GM18505 (cell line): Measurements from ENCODE around the gene ZFYVE26.

Source experiments
- ATAC-seq: cut with Tn5 transposase; IDR thresholded peaks from one replicate; pipeline ENCODE4 v1.9.1; 2021; ENCODE audit not compliant: unreplicated experiment
- POLR2A ChIP-seq: IDR thresholded peaks from 4 replicates; pipeline ENCODE4 v1.6.1; 2011; ENCODE audit warnings: borderline replicate concordance; ENCODE audit not compliant: insufficient read depth, insufficient read length; ENCODE audit errors: extremely low read depth

ZFYVE26 gene

GRCh38 chr14:67756496-67756895 is 59.9 kb downstream of the ZFYVE26 start:
- no peak for TF ChIP-seq POLR2A
- no peak for ATAC-seq

- no peak for TF ChIP-seq POLR2A
- no peak for ATAC-seq
Observed at GRCh38 chr14:67749341-67750084, 66.9 kb downstream of the ZFYVE26 start.

GRCh38 chr14:67748312-67748711 is 68.1 kb downstream of the ZFYVE26 start:
- TF ChIP-seq POLR2A, result no peak
- no peak for ATAC-seq

GRCh38 chr14:67746927-67747326 is 69.5 kb downstream of the ZFYVE26 start:
- TF ChIP-seq POLR2A, result no peak
- no peak for ATAC-seq

- no peak for TF ChIP-seq POLR2A
Observed at GRCh38 chr14:67744046-67744445, 72.3 kb downstream of the ZFYVE26 start.

GRCh38 chr14:67738740-67739504 is 77.5 kb downstream of the ZFYVE26 start:
- ATAC-seq, result no peak
- no peak for TF ChIP-seq POLR2A

More at GRCh38 chr14:67744046-67744445, 72.3 kb downstream of the ZFYVE26 start:
- no peak for ATAC-seq

DNA sequence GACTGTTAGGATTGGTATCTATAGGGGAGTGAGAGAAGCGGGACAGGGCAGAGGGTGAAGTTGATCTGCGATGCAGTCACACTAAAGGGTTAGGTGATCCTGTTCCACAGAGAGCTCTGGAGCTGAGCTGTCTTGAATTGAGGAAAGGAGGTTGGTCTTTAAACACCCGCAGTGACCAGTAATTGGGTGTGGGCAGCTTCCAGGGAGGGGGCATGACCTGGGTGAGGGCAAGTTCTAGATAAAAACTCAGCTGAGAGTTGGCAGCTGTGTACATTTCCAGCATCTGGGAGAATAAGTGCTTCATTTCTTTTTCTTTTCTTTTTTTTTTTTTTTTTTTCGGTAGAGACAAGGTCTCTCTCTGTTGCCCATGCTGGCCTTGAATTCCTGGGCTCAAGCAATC is 79.6 kb downstream of the ZFYVE26 start:
- ATAC-seq, result no peak
- TF ChIP-seq POLR2A, result no peak

- no peak for TF ChIP-seq POLR2A
- no peak for ATAC-seq
Observed at GRCh38 chr14:67735336-67736147, 80.8 kb downstream of the ZFYVE26 start.

DNA sequence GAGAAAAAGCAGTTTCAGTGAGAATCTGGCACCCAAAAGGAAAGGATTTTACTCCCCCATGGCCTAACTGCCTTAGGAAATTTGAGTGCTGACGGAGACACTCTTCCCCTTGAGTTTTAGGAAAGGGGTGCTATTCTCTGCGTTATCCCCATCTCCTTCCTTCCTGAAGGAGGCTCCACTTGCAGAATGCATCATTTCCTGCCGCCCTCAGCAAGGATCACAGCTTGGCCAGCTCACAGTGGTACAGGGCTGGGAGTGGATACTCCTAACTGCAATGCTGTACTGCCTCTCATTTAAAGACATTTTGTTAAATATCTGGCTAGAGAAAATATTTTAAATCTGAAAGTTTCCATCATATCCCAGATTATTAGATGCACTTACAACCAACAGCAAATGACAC is 81.7 kb downstream of the ZFYVE26 start:
- no peak for ATAC-seq
- TF ChIP-seq POLR2A, result no peak

DNA sequence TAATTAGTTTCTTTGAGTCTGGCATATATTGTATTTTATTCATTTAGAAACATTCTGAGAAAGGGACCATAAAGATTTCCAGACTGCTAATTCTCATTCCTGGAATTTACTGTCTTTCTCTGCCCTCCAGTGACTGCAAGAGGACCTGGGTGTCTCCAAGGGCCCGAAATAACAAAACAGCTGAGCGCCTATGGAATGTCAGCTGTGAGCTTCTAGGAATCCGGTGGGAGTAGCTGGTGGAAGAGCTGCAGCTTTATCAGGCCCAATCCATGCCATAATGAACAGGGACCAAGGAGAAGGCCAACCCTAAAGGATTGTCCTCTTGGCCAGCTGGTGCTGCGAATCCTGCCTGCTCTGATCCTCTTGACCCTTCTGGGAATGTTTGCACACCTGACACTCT is 82.8 kb downstream of the ZFYVE26 start:
- no peak for TF ChIP-seq POLR2A

GRCh38 chr14:67729072-67729885 is 87.1 kb downstream of the ZFYVE26 start:
- no peak for ATAC-seq

More for the DNA sequence above, 82.8 kb downstream of the ZFYVE26 start:
- ATAC-seq, result no peak

GRCh38 chr14:67728258-67728657 is 88.1 kb downstream of the ZFYVE26 start:
- no peak for TF ChIP-seq POLR2A
- no peak for ATAC-seq

More at GRCh38 chr14:67729072-67729885, 87.1 kb downstream of the ZFYVE26 start:
- TF ChIP-seq POLR2A, result no peak

- ATAC-seq, result no peak
- no peak for TF ChIP-seq POLR2A
Observed at GRCh38 chr14:67727361-67727760, 89.0 kb downstream of the ZFYVE26 start.

- ATAC-seq, result no peak
- no peak for TF ChIP-seq POLR2A
Observed at GRCh38 chr14:67725171-67725570, 91.2 kb downstream of the ZFYVE26 start.
